ENCODE measurements around the gene PKIB.

PKIB gene

GRCh38 chr6:122660296-122660695 lies 50.1 kb downstream of the PKIB start:
- no peaks in the 10 kb centered on the region for H3K4me1 Mint-ChIP-seq (ENCODE audit: low read depth)
- no peak overlapping the region for H3K4me3 Mint-ChIP-seq

GRCh38 chr6:122663981-122664380 lies 53.8 kb downstream of the PKIB start:
- no peak for DNase-seq (ENCODE audit: low spot score)
- Mint-ChIP-seq H3K4me3 (no peak overlapping the region), H3K36me3 (ENCODE audit: low read depth) (no peaks in the 10 kb centered on the region), H3K9me3 (no peaks in the 10 kb centered on the region), H3K4me1 (ENCODE audit: low read depth) (no peaks in the 10 kb centered on the region), H3K27ac (no peak overlapping the region), H3K27me3 (ENCODE audit: low read depth) (no peaks in the 10 kb centered on the region)

More at GRCh38 chr6:122660296-122660695, 50.1 kb downstream of the PKIB start:
- Mint-ChIP-seq H3K36me3 (ENCODE audit: low read depth) (no peaks in the 10 kb centered on the region), H3K27ac (no peak overlapping the region), H3K9me3 (no peaks in the 10 kb centered on the region), H3K27me3 (ENCODE audit: low read depth) (no peaks in the 10 kb centered on the region)
- DNase-seq (ENCODE audit: low spot score) = no peak

- H3K36me3 Mint-ChIP-seq (ENCODE audit: low read depth) = no peaks in the 10 kb centered on the region
- H3K27me3 Mint-ChIP-seq (ENCODE audit: low read depth) = no peaks in the 10 kb centered on the region
- no peaks in the 10 kb centered on the region for H3K4me1 Mint-ChIP-seq (ENCODE audit: low read depth)
- no peak for DNase-seq (ENCODE audit: low spot score)
- H3K27ac Mint-ChIP-seq = no peak overlapping the region
- H3K9me3 Mint-ChIP-seq = no peaks in the 10 kb centered on the region
- no peak overlapping the region for H3K4me3 Mint-ChIP-seq
These were observed 55.7 kb downstream of the PKIB start for GRCh38 chr6:122665929-122666328.

- no peaks in the 10 kb centered on the region for H3K36me3 Mint-ChIP-seq (ENCODE audit: low read depth)
- no peaks in the 10 kb centered on the region for H3K27me3 Mint-ChIP-seq (ENCODE audit: low read depth)
- H3K4me1 Mint-ChIP-seq (ENCODE audit: low read depth) = no peaks in the 10 kb centered on the region
- H3K9me3 Mint-ChIP-seq = no peaks in the 10 kb centered on the region
- H3K27ac Mint-ChIP-seq = no peak overlapping the region
- DNase-seq (ENCODE audit: low spot score) = no peak
- no peak overlapping the region for H3K4me3 Mint-ChIP-seq
These were observed 56.2 kb downstream of the PKIB start for GRCh38 chr6:122666418-122666817.

- no peaks in the 10 kb centered on the region for H3K9me3 Mint-ChIP-seq
- no peaks in the 10 kb centered on the region for H3K36me3 Mint-ChIP-seq (ENCODE audit: low read depth)
- no peaks in the 10 kb centered on the region for H3K4me1 Mint-ChIP-seq (ENCODE audit: low read depth)
- no peak overlapping the region for H3K27ac Mint-ChIP-seq
- no peaks in the 10 kb centered on the region for H3K27me3 Mint-ChIP-seq (ENCODE audit: low read depth)
- no peak overlapping the region for H3K4me3 Mint-ChIP-seq
- no peak for DNase-seq (ENCODE audit: low spot score)
These were observed 59.2 kb downstream of the PKIB start for GRCh38 chr6:122669418-122669817.

- H3K27ac Mint-ChIP-seq = no peak overlapping the region
- no peaks in the 10 kb centered on the region for H3K27me3 Mint-ChIP-seq (ENCODE audit: low read depth)
- H3K4me3 Mint-ChIP-seq = no peak overlapping the region
- H3K9me3 Mint-ChIP-seq = no peaks in the 10 kb centered on the region
- H3K36me3 Mint-ChIP-seq (ENCODE audit: low read depth) = no peaks in the 10 kb centered on the region
- H3K4me1 Mint-ChIP-seq (ENCODE audit: low read depth) = no peaks in the 10 kb centered on the region
- DNase-seq (ENCODE audit: low spot score) = no peak
These were observed 59.7 kb downstream of the PKIB start for GRCh38 chr6:122669868-122670267.

- Mint-ChIP-seq H3K4me3 (no peak overlapping the region), H3K36me3 (ENCODE audit: low read depth) (no peaks in the 10 kb centered on the region), H3K27ac (no peak overlapping the region), H3K27me3 (ENCODE audit: low read depth) (no peaks in the 10 kb centered on the region), H3K4me1 (ENCODE audit: low read depth) (no peaks in the 10 kb centered on the region), H3K9me3 (no peaks in the 10 kb centered on the region)
- no peak for DNase-seq (ENCODE audit: low spot score)
These were observed 61.0 kb downstream of the PKIB start for GRCh38 chr6:122671251-122671650.

- Mint-ChIP-seq H3K36me3 (ENCODE audit: low read depth) (no peaks in the 10 kb centered on the region), H3K4me3 (no peak overlapping the region), H3K27me3 (ENCODE audit: low read depth) (no peaks in the 10 kb centered on the region), H3K4me1 (ENCODE audit: low read depth) (no peaks in the 10 kb centered on the region), H3K9me3 (no peaks in the 10 kb centered on the region), H3K27ac (no peak overlapping the region)
- DNase-seq (ENCODE audit: low spot score) = no peak
These were observed 63.2 kb downstream of the PKIB start for GRCh38 chr6:122673343-122673961.

GRCh38 chr6:122676146-122676545 lies 65.9 kb downstream of the PKIB start:
- no peaks in the 10 kb centered on the region for H3K4me1 Mint-ChIP-seq (ENCODE audit: low read depth)
- no peak overlapping the region for H3K27ac Mint-ChIP-seq
- H3K27me3 Mint-ChIP-seq (ENCODE audit: low read depth) = no peaks in the 10 kb centered on the region
- no peak overlapping the region for H3K4me3 Mint-ChIP-seq
- no peak for DNase-seq (ENCODE audit: low spot score)
- H3K36me3 Mint-ChIP-seq (ENCODE audit: low read depth) = no peaks in the 10 kb centered on the region
- H3K9me3 Mint-ChIP-seq = no peaks in the 10 kb centered on the region

GRCh38 chr6:122676688-122677087 lies 66.5 kb downstream of the PKIB start:
- DNase-seq (ENCODE audit: low spot score) = no peak
- no peaks in the 10 kb centered on the region for H3K27me3 Mint-ChIP-seq (ENCODE audit: low read depth)
- H3K4me1 Mint-ChIP-seq (ENCODE audit: low read depth) = no peaks in the 10 kb centered on the region
- no peaks in the 10 kb centered on the region for H3K36me3 Mint-ChIP-seq (ENCODE audit: low read depth)
- no peak overlapping the region for H3K4me3 Mint-ChIP-seq
- no peak overlapping the region for H3K27ac Mint-ChIP-seq
- no peaks in the 10 kb centered on the region for H3K9me3 Mint-ChIP-seq

- no peak overlapping the region for H3K27ac Mint-ChIP-seq
- H3K9me3 Mint-ChIP-seq = no peaks in the 10 kb centered on the region
- no peak for DNase-seq (ENCODE audit: low spot score)
- no peaks in the 10 kb centered on the region for H3K27me3 Mint-ChIP-seq (ENCODE audit: low read depth)
- H3K4me1 Mint-ChIP-seq (ENCODE audit: low read depth) = no peaks in the 10 kb centered on the region
- no peak overlapping the region for H3K4me3 Mint-ChIP-seq
- H3K36me3 Mint-ChIP-seq (ENCODE audit: low read depth) = no peaks in the 10 kb centered on the region
These were observed 67.2 kb downstream of the PKIB start for GRCh38 chr6:122677406-122677805.

GRCh38 chr6:122678841-122679240 lies 68.6 kb downstream of the PKIB start:
- H3K27me3 Mint-ChIP-seq (ENCODE audit: low read depth) = no peaks in the 10 kb centered on the region
- no peaks in the 10 kb centered on the region for H3K4me1 Mint-ChIP-seq (ENCODE audit: low read depth)
- no peak overlapping the region for H3K4me3 Mint-ChIP-seq
- no peaks in the 10 kb centered on the region for H3K9me3 Mint-ChIP-seq
- no peak for DNase-seq (ENCODE audit: low spot score)
- no peak overlapping the region for H3K27ac Mint-ChIP-seq
- no peaks in the 10 kb centered on the region for H3K36me3 Mint-ChIP-seq (ENCODE audit: low read depth)

- no peak for DNase-seq (ENCODE audit: low spot score)
- Mint-ChIP-seq H3K27ac (no peak overlapping the region), H3K4me1 (ENCODE audit: low read depth) (no peaks in the 10 kb centered on the region), H3K9me3 (no peaks in the 10 kb centered on the region), H3K4me3 (no peak overlapping the region), H3K36me3 (ENCODE audit: low read depth) (no peaks in the 10 kb centered on the region), H3K27me3 (ENCODE audit: low read depth) (no peaks in the 10 kb centered on the region)
These were observed 71.5 kb downstream of the PKIB start for GRCh38 chr6:122681705-122682104.

GRCh38 chr6:122683989-122684651 lies 73.9 kb downstream of the PKIB start:
- Mint-ChIP-seq H3K27ac (no peak overlapping the region), H3K27me3 (ENCODE audit: low read depth) (no peaks in the 10 kb centered on the region), H3K36me3 (ENCODE audit: low read depth) (no peaks in the 10 kb centered on the region), H3K4me3 (no peak overlapping the region), H3K4me1 (ENCODE audit: low read depth) (no peaks in the 10 kb centered on the region), H3K9me3 (no peaks in the 10 kb centered on the region)
- DNase-seq (ENCODE audit: low spot score) = no peak

GRCh38 chr6:122692175-122692598 lies 82.0 kb downstream of the PKIB start:
- Mint-ChIP-seq H3K4me3 (no peak overlapping the region), H3K4me1 (ENCODE audit: low read depth) (no peaks in the 10 kb centered on the region), H3K9me3 (no peaks in the 10 kb centered on the region), H3K36me3 (ENCODE audit: low read depth) (no peaks in the 10 kb centered on the region), H3K27me3 (ENCODE audit: low read depth) (no peaks in the 10 kb centered on the region), H3K27ac (no peak overlapping the region)
- DNase-seq (ENCODE audit: low spot score) = no peak
